ENCODE data around the gene ZNF516. TPM values are rescaled to one million over a fixed set of nuclear protein-coding genes. Genes with fewer than 3 reads are reported as not detected.

The ZNF516 gene
- total and polyA plus RNA-seq, 4 donors, result 2.5 to 12.2 (median 7.6) TPM

DNA sequence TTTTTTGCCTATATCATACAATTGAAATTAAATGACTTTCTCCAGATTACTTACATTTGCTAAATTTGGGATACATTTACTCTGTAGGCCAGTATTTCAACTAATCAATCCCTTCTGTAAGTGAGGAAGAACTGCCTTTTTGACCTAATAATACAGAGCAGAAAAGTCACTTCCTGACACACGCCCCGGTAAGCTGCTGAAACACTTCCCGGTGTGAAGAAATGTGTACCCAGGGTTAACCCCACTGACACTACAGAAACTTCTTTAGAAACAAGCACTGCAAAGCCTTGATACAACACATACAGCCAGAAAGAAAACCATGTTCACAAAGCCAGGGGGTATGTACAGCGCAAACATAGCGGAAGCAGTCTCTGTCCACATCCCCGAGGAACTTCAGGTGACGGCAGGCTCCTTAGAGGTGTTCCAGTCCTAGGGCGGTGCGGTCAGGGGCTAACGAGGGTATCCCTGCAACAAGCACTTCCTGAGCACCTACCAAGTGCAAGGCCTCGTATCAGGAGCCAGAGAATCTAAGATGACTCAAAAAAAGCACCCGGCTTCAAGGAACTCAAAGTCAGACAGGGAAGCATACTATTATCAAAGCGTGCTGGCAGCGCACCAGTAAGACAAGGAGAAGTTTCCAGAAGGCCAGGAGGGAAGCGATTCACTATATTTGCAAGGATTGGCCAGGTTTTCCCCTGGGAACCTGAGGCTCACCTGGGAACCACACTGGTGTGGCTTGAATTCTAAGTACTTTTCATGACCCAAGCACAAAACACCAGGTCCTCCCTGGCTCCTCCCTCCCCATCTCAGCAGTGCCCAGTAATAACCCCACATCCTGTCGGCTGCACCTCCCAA lies 46.6 kb downstream of the ZNF516 start:
- DNase-seq (ENCODE audit: low spot score), result no peak
- H3K4me3 ChIP-seq (ENCODE audit: low read depth in 1 of 3, low read length in 3 of 3), result no peak overlapping the region
- H3K9me3 ChIP-seq (ENCODE audit: control insufficient read depth in 4 of 4, low read length in 3 of 4), result no peaks in the 10 kb centered on the region
- H3K36me3 ChIP-seq (ENCODE audit: control insufficient read depth in 4 of 4, insufficient read depth in 3 of 4, low read depth in 1 of 4, low read length in 3 of 4), result no peaks in the 10 kb centered on the region
- H3K9ac ChIP-seq (ENCODE audit: low read depth in 1 of 2, low read length in 2 of 2), result no peak overlapping the region
- H3K27me3 ChIP-seq (ENCODE audit: control insufficient read depth in 4 of 4, insufficient read depth in 4 of 4, low read length in 3 of 4), result no peaks in the 10 kb centered on the region
- 77% methylated on average over 16 of the region's 16 CpGs for WGBS
- TF ChIP-seq JUND (IDR thresholded peaks at IDR 0.05) (no peak), HNF4A (conservative IDR thresholded peaks at IDR 0.05) (peak; percentile 27 to 47), SP1 (IDR thresholded peaks at IDR 0.05) (peak; percentile 17)
- TF ChIP-seq, protein P1, sequence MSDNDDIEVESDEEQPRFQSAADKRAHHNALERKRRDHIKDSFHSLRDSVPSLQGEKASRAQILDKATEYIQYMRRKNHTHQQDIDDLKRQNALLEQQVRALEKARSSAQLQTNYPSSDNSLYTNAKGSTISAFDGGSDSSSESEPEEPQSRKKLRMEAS (IDR thresholded peaks at IDR 0.05), result peak; percentile 31
- peaks cover 19 to 52% (median 31%) of the 10 kb centered on the region in 4 donors for H3K4me1 ChIP-seq (ENCODE audit: control insufficient read depth in 4 of 4, insufficient read depth in 4 of 4, low read length in 3 of 4)
- H3K27ac ChIP-seq (ENCODE audit: low read depth in 1 of 2, low read length in 2 of 2), result peak overlapping the region; percentile 9 to 25

DNA sequence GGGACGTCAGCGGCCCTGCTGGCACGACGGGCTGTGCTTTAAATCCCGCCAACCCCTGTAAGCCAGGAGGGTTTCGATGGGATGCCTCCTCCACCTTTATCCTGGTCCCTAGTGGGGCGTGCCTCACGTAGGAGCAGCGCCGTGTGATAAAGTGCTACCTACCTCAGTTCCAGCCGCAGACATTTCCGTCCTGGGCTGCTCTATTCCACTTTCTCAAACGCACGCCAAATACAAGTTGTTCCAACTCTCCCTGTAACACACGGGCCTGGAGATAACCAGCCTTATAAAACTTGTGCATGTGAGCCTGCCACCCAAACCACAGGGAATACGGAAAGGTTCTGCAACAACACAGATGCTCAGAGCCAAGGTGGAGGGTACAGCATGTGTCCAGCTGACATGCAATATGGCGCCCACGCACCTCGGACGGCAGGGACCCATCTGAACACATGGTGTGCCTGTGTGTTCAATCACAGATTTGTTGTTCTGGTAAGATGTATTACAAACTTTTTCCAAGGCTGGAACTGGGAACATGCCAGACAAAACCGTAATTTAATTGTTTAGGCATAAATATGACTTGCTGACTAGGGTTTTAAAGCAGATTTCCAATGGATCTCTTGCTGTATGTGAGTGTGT lies 47.7 kb downstream of the ZNF516 start:
- Histone ChIP-seq H3K27ac (ENCODE audit: low read depth in 1 of 2, low read length in 2 of 2) (no peak overlapping the region), H3K27me3 (ENCODE audit: control insufficient read depth in 4 of 4, insufficient read depth in 4 of 4, low read length in 3 of 4) (no peaks in the 10 kb centered on the region), H3K36me3 (ENCODE audit: control insufficient read depth in 4 of 4, insufficient read depth in 3 of 4, low read depth in 1 of 4, low read length in 3 of 4) (peaks cover 0 to 8% (median under 1%) of the 10 kb centered on the region in 4 donors), H3K4me1 (ENCODE audit: control insufficient read depth in 4 of 4, insufficient read depth in 4 of 4, low read length in 3 of 4) (peaks cover 19 to 48% (median 31%) of the 10 kb centered on the region in 4 donors), H3K9me3 (ENCODE audit: control insufficient read depth in 4 of 4, low read length in 3 of 4) (no peaks in the 10 kb centered on the region), H3K4me3 (ENCODE audit: low read depth in 1 of 3, low read length in 3 of 3) (no peak overlapping the region), H3K9ac (ENCODE audit: low read depth in 1 of 2, low read length in 2 of 2) (no peak overlapping the region)
- TF ChIP-seq HNF4A (conservative IDR thresholded peaks at IDR 0.05) (no peak), HNF4G (IDR thresholded peaks at IDR 0.05) (no peak), FOXA1 (IDR thresholded peaks at IDR 0.05) (no peak), JUND (IDR thresholded peaks at IDR 0.05) (no peak), FOXA2 (IDR thresholded peaks at IDR 0.05) (no peak), RXRA (IDR thresholded peaks at IDR 0.05) (no peak), YY1 (IDR thresholded peaks at IDR 0.05) (no peak), RAD21 (IDR thresholded peaks at IDR 0.05) (no peak)
- TF ChIP-seq, protein P2, sequence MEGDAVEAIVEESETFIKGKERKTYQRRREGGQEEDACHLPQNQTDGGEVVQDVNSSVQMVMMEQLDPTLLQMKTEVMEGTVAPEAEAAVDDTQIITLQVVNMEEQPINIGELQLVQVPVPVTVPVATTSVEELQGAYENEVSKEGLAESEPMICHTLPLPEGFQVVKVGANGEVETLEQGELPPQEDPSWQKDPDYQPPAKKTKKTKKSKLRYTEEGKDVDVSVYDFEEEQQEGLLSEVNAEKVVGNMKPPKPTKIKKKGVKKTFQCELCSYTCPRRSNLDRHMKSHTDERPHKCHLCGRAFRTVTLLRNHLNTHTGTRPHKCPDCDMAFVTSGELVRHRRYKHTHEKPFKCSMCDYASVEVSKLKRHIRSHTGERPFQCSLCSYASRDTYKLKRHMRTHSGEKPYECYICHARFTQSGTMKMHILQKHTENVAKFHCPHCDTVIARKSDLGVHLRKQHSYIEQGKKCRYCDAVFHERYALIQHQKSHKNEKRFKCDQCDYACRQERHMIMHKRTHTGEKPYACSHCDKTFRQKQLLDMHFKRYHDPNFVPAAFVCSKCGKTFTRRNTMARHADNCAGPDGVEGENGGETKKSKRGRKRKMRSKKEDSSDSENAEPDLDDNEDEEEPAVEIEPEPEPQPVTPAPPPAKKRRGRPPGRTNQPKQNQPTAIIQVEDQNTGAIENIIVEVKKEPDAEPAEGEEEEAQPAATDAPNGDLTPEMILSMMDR (IDR thresholded peaks at IDR 0.05; ENCODE audit: low read depth, low read length, missing input control), result no peak
- TF ChIP-seq, protein P3, sequence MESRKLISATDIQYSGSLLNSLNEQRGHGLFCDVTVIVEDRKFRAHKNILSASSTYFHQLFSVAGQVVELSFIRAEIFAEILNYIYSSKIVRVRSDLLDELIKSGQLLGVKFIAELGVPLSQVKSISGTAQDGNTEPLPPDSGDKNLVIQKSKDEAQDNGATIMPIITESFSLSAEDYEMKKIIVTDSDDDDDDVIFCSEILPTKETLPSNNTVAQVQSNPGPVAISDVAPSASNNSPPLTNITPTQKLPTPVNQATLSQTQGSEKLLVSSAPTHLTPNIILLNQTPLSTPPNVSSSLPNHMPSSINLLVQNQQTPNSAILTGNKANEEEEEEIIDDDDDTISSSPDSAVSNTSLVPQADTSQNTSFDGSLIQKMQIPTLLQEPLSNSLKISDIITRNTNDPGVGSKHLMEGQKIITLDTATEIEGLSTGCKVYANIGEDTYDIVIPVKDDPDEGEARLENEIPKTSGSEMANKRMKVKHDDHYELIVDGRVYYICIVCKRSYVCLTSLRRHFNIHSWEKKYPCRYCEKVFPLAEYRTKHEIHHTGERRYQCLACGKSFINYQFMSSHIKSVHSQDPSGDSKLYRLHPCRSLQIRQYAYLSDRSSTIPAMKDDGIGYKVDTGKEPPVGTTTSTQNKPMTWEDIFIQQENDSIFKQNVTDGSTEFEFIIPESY (IDR thresholded peaks at IDR 0.05), result no peak
- DNase-seq (ENCODE audit: low spot score), result no peak
- 95% methylated on average over 21 of the region's 21 CpGs for WGBS

Data from liver (tissue), 9 donors.